D341Med (cell line): ENCODE results near the gene CCDC86.
"Not testable (repeated sequence)": the region's sequence is repeated elsewhere in the genome, so short reads cannot be mapped to it uniquely, and the experiment has no call there.

ENCODE experiments used
- DNase-seq: peaks from one replicate; pipeline ENCODE4 v3.0.0; 2012; ENCODE audit warnings: low spot score

Gene CCDC86

GRCh38 chr11:60841797-60842667 lies at the start of gene CCDC86:
Gene CCDC86, plus strand, starts transcription at chr11:60842113. Its CDS starts 12 bp downstream, at chr11:60842125.
- peak; percentile 100 for DNase-seq

GRCh38 chr11:60792521-60792920 lies 49.4 kb upstream of the CCDC86 start:
- no peak for DNase-seq

- DNase-seq: no peak
These were observed 46.6 kb upstream of the CCDC86 start for GRCh38 chr11:60795291-60795690.

- DNase-seq: no peak
These were observed 43.9 kb upstream of the CCDC86 start for GRCh38 chr11:60797846-60798630.

GRCh38 chr11:60798631-60799030 lies 43.3 kb upstream of the CCDC86 start:
- DNase-seq: no peak

- DNase-seq: no peak
These were observed 40.7 kb upstream of the CCDC86 start for GRCh38 chr11:60801194-60801593.

GRCh38 chr11:60803273-60803936 lies 38.5 kb upstream of the CCDC86 start:
- DNase-seq: no peak

GRCh38 chr11:60809249-60809648 lies 32.7 kb upstream of the CCDC86 start:
- no peak for DNase-seq

GRCh38 chr11:60809691-60810090 lies 32.2 kb upstream of the CCDC86 start:
- no peak for DNase-seq

- DNase-seq: no peak
These were observed 31.8 kb upstream of the CCDC86 start for GRCh38 chr11:60810151-60810550.

- DNase-seq: no peak
These were observed 31.3 kb upstream of the CCDC86 start for GRCh38 chr11:60810569-60810968.

- no peak for DNase-seq
These were observed 28.6 kb upstream of the CCDC86 start for GRCh38 chr11:60813324-60813723.

- no peak for DNase-seq
These were observed 27.8 kb upstream of the CCDC86 start for GRCh38 chr11:60814112-60814511.

GRCh38 chr11:60816590-60817157 lies 25.2 kb upstream of the CCDC86 start:
- no peak for DNase-seq

- DNase-seq: no peak
These were observed 23.9 kb upstream of the CCDC86 start for GRCh38 chr11:60818057-60818456.

GRCh38 chr11:60821827-60822599 lies 19.9 kb upstream of the CCDC86 start:
- DNase-seq: no peak

GRCh38 chr11:60823745-60824306 lies 18.1 kb upstream of the CCDC86 start:
- DNase-seq: not testable (repeated sequence)

GRCh38 chr11:60825118-60825517 lies 16.8 kb upstream of the CCDC86 start:
- DNase-seq: no peak

- DNase-seq: no peak
These were observed 16.1 kb upstream of the CCDC86 start for GRCh38 chr11:60825790-60826189.

- no peak for DNase-seq
These were observed 11.3 kb upstream of the CCDC86 start for GRCh38 chr11:60830478-60831142.

- peak; percentile 86 for DNase-seq
These were observed 10.8 kb upstream of the CCDC86 start for GRCh38 chr11:60831143-60831500.
